Activated T-cell treated with anti-CD3 and anti-CD28 coated beads for 48 hours (primary cell): ENCODE data around the gene VTI1B.
"Not testable (repeated sequence)": the region's sequence is repeated elsewhere in the genome, so short reads cannot be mapped to it uniquely, and the experiment has no call there.

Experiments
- DNase-seq: peaks from one replicate; pipeline ENCODE4 v3.0.0-alpha.2; 2020; ENCODE audit warnings: low read depth

The VTI1B gene

GRCh38 chr14:67630186-67630585, 44.2 kb downstream of the VTI1B start:
- no peak for DNase-seq

GRCh38 chr14:67627519-67627918, 46.9 kb downstream of the VTI1B start:
- DNase-seq: no peak

GRCh38 chr14:67626131-67626530, 48.3 kb downstream of the VTI1B start:
- DNase-seq: not testable (repeated sequence)

- DNase-seq: no peak
Measured at GRCh38 chr14:67623114-67623513, 51.3 kb downstream of the VTI1B start.

GRCh38 chr14:67622675-67623074, 51.8 kb downstream of the VTI1B start:
- DNase-seq: no peak

GRCh38 chr14:67620217-67620785, 54.1 kb downstream of the VTI1B start:
- DNase-seq: no peak

GRCh38 chr14:67619446-67620216, 54.8 kb downstream of the VTI1B start, which contains the start of gene ARG2:
Gene ARG2 (plus strand): TSS chr14:67619920. CDS start chr14:67619978, 58 bp downstream.
- DNase-seq: peak; percentile 95

- no peak for DNase-seq
Measured at GRCh38 chr14:67618617-67619063, 55.8 kb downstream of the VTI1B start.

- DNase-seq: no peak
Measured at GRCh38 chr14:67610491-67610890, 63.9 kb downstream of the VTI1B start.

- no peak for DNase-seq
Measured at GRCh38 chr14:67609642-67610310, 64.7 kb downstream of the VTI1B start.

- DNase-seq: no peak
Measured at GRCh38 chr14:67607646-67608045, 66.8 kb downstream of the VTI1B start.

- no peak for DNase-seq
Measured at GRCh38 chr14:67602995-67603545, 71.4 kb downstream of the VTI1B start.

GRCh38 chr14:67602076-67602475, 72.4 kb downstream of the VTI1B start:
- no peak for DNase-seq

GRCh38 chr14:67600562-67600974, 73.9 kb downstream of the VTI1B start:
- not testable (repeated sequence) for DNase-seq

GRCh38 chr14:67599698-67600561, 74.5 kb downstream of the VTI1B start, which contains the start of gene PIGH:
Gene PIGH (minus strand): TSS chr14:67600268. CDS start chr14:67600203, 65 bp downstream.
- peak; percentile 97 for DNase-seq
